Measurements from ENCODE around the gene HS3ST5.

Gene HS3ST5

GRCh38 chr6:114167583-114168576 is 174.9 kb downstream of the HS3ST5 start:
- no peak overlapping the region for H3K4me3 ChIP-seq (ENCODE audit: low read length)
- no peak for TF ChIP-seq CTCF (conservative IDR thresholded peaks at IDR 0.05; ENCODE audit: low read length)
- no peak for DNase-seq (ENCODE audit: low read depth)

- no peak for DNase-seq (ENCODE audit: low read depth)
Measured at GRCh38 chr6:114164207-114164606, 178.6 kb downstream of the HS3ST5 start.

GRCh38 chr6:114162691-114163347 is 180.0 kb downstream of the HS3ST5 start:
- H3K4me3 ChIP-seq (ENCODE audit: low read length), result no peak overlapping the region
- TF ChIP-seq CTCF (conservative IDR thresholded peaks at IDR 0.05; ENCODE audit: low read length), result no peak
- no peak for DNase-seq (ENCODE audit: low read depth)

More at GRCh38 chr6:114164207-114164606, 178.6 kb downstream of the HS3ST5 start:
- H3K4me3 ChIP-seq (ENCODE audit: low read length), result no peak overlapping the region
- TF ChIP-seq CTCF (conservative IDR thresholded peaks at IDR 0.05; ENCODE audit: low read length), result no peak

- no peak for TF ChIP-seq CTCF (conservative IDR thresholded peaks at IDR 0.05; ENCODE audit: low read length)
- H3K4me3 ChIP-seq (ENCODE audit: low read length), result no peak overlapping the region
- DNase-seq (ENCODE audit: low read depth), result no peak
Measured at GRCh38 chr6:114160881-114161280, 181.9 kb downstream of the HS3ST5 start.

GRCh38 chr6:114159727-114160126 is 183.1 kb downstream of the HS3ST5 start:
- DNase-seq (ENCODE audit: low read depth), result no peak
- TF ChIP-seq CTCF (conservative IDR thresholded peaks at IDR 0.05; ENCODE audit: low read length), result no peak

GRCh38 chr6:114158838-114159694 is 183.8 kb downstream of the HS3ST5 start:
- H3K4me3 ChIP-seq (ENCODE audit: low read length), result no peak overlapping the region
- TF ChIP-seq CTCF (conservative IDR thresholded peaks at IDR 0.05; ENCODE audit: low read length), result no peak
- DNase-seq (ENCODE audit: low read depth), result no peak

More at GRCh38 chr6:114159727-114160126, 183.1 kb downstream of the HS3ST5 start:
- H3K4me3 ChIP-seq (ENCODE audit: low read length), result no peak overlapping the region
